IPS-15b (cell line): Measurements from ENCODE around the gene LCN1.

Experiments used
- H3K27me3 ChIP-seq: one replicate; pipeline ENCODE4 v1.6.1; 2013; ENCODE audit warnings: low read length; ENCODE audit not compliant: control insufficient read depth, insufficient read depth
- H3K36me3 ChIP-seq: one replicate; pipeline ENCODE4 v1.6.1; 2013; ENCODE audit warnings: low read length; ENCODE audit not compliant: control insufficient read depth, insufficient read depth
- H3K4me1 ChIP-seq: one replicate; pipeline ENCODE4 v1.6.1; 2013; ENCODE audit warnings: mild to moderate bottlenecking, low read length; ENCODE audit not compliant: control insufficient read depth, insufficient read depth
- H3K4me3 ChIP-seq: one replicate; pipeline ENCODE4 v1.5.1; 2013; ENCODE audit warnings: low read depth, low read length
- H3K9ac ChIP-seq: one replicate; pipeline ENCODE4 v1.6.1; 2013; ENCODE audit warnings: low read depth, mild to moderate bottlenecking, low read length
- H3K9me3 ChIP-seq: one replicate; pipeline ENCODE4 v1.6.1; 2013; ENCODE audit warnings: mild to moderate bottlenecking, low read length; ENCODE audit not compliant: control insufficient read depth, insufficient read depth

Gene LCN1

DNA sequence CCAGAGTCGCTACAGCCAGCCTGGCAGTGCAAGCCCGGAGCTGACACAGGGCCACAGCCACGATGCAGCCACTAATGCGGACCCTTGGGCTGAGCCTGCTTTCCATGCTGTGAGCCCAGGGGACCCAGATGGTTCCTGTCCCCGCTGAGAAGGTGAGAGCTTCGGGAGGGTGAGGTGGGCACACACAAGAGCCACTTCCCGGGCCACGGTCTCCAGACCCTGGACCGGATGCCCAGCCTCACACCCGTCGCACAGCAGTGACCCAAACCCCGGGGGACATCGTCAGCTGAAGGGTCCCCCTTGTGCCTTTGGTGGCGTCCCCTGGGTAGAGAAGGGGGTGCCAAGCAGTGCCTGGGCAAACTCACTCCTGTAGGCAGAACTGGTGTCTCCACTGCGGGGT lies 53.7 kb downstream of the LCN1 start:
- Histone ChIP-seq H3K36me3 (no peaks in the 10 kb centered on the region), H3K9ac (no peak overlapping the region), H3K9me3 (no peaks in the 10 kb centered on the region), H3K27me3 (no peaks in the 10 kb centered on the region), H3K4me1 (no peaks in the 10 kb centered on the region), H3K4me3 (no peak overlapping the region)
